Stimulated activated CD8-positive, alpha-beta memory T cell treated with anti-CD3 and anti-CD28 coated beads, Interleukin-15, amount 100 ng/mL, for 1 hour (primary cell): ENCODE results near the gene PPP1R9B.
A peak's percentile ranks its signal among the peaks of the same experiment; 100 is the strongest.

Source experiments
- DNase-seq: peaks from one replicate; pipeline ENCODE4 v3.0.0-alpha.2; 2020; ENCODE audit warnings: low read depth

Gene PPP1R9B

GRCh38 chr17:50088952-50089825 is 61.3 kb downstream of the PPP1R9B start:
- DNase-seq = no peak

- DNase-seq = no peak
Measured at GRCh38 chr17:50087912-50088405, 62.5 kb downstream of the PPP1R9B start.

- DNase-seq = peak; percentile 49
Measured at GRCh38 chr17:50087246-50087911, 63.1 kb downstream of the PPP1R9B start.
